CD4-positive, CD25-positive, alpha-beta regulatory T cell (primary cell): ENCODE results near the gene NFKBIA. TPM values are rescaled to one million over a fixed set of nuclear protein-coding genes. Genes with fewer than 3 reads are reported as not detected.

Source experiments
- ATAC-seq, 2 donors: fragments of 150-1000 bp; cut with Tn5 transposase; one replicate each; pipeline ENCODE4 v1.10.0; 2021; ENCODE audit warnings: low read depth in 2 of 2, moderate number of reproducible peaks in 2 of 2, moderate library complexity in 1 of 2
- DNase-seq, 3 donors: peaks; one replicate each; pipeline versions ENCODE4 v3.0.0 to v3.0.0-alpha.2; 2012 to 2022; ENCODE audit warnings: mixed read lengths in 1 of 3
- H3K27ac ChIP-seq: one replicate; pipeline ENCODE4 v1.7.0; 2013; ENCODE audit warnings: mild to moderate bottlenecking, low read length; ENCODE audit not compliant: insufficient read depth, poor library complexity, severe bottlenecking
- H3K27me3 ChIP-seq: one replicate; pipeline ENCODE4 v1.7.0; 2013; ENCODE audit warnings: low read length; ENCODE audit not compliant: control insufficient read depth, insufficient read depth
- H3K36me3 ChIP-seq: one replicate; pipeline ENCODE4 v1.7.0; 2013; ENCODE audit warnings: mild to moderate bottlenecking, low read length, moderate library complexity; ENCODE audit not compliant: control insufficient read depth, insufficient read depth
- H3K4me1 ChIP-seq: 2 replicates; pipeline ENCODE4 v1.7.0; 2013; ENCODE audit warnings: mild to moderate bottlenecking, low read length; ENCODE audit not compliant: insufficient read depth, control insufficient read depth, poor library complexity, severe bottlenecking
- H3K4me3 ChIP-seq: one replicate; pipeline ENCODE4 v1.7.0; 2013; ENCODE audit warnings: low read depth, mild to moderate bottlenecking, low read length, moderate library complexity
- H3K9me3 ChIP-seq, 2 experiments: 1 replicate in 1 of 2; 2 replicates in 1 of 2; pipeline ENCODE4 v1.7.0; 2013; ENCODE audit warnings: low read length in 2 of 2, mild to moderate bottlenecking in 1 of 2, moderate library complexity in 1 of 2; ENCODE audit not compliant: control insufficient read depth in 2 of 2
- H3K27ac Mint-ChIP-seq, 3 donors: one replicate each; pipeline ENCODE4 v1.8.0; 2020 to 2022; ENCODE audit warnings: mild to moderate bottlenecking in 3 of 3, mixed read lengths in 3 of 3, moderate library complexity in 2 of 3
- H3K27me3 Mint-ChIP-seq: one replicate; pipeline ENCODE4 v1.8.0; 2022; ENCODE audit warnings: mild to moderate bottlenecking, mixed read lengths
- H3K36me3 Mint-ChIP-seq: one replicate; pipeline ENCODE4 v1.8.0; 2020; ENCODE audit warnings: mixed read lengths
- H3K4me1 Mint-ChIP-seq, 4 donors: one replicate each; pipeline ENCODE4 v1.8.0; 2020 to 2022; ENCODE audit warnings: mixed read lengths in 4 of 4, mild to moderate bottlenecking in 1 of 4
- H3K4me3 Mint-ChIP-seq, 4 donors: one replicate each; pipeline ENCODE4 v1.8.0; 2020 to 2022; ENCODE audit warnings: mild to moderate bottlenecking in 4 of 4, mixed read lengths in 4 of 4, moderate library complexity in 3 of 4
- H3K9me3 Mint-ChIP-seq, 7 donors: one replicate each; pipeline ENCODE4 v1.8.0; 2020 to 2022; ENCODE audit warnings: mixed read lengths in 7 of 7, mild to moderate bottlenecking in 3 of 7, moderate library complexity in 2 of 7
- polyA plus RNA-seq, 4 donors: library from polyadenylated mRNA; unstranded; fragments of 300-500 nt; fragmentation: Illumina TruSeq; gene quantifications; one replicate each; pipeline ENCODE4 v1.2.3, GENCODE V29; 2021
- total RNA-seq: library from RNA; stranded (reverse); gene quantifications from one replicate; pipeline ENCODE4 v1.2.3, GENCODE V29; 2022

Gene NFKBIA
- total and polyA plus RNA-seq, 5 donors from 2014 or later = 210 to 1,380 (median 259) TPM

DNA sequence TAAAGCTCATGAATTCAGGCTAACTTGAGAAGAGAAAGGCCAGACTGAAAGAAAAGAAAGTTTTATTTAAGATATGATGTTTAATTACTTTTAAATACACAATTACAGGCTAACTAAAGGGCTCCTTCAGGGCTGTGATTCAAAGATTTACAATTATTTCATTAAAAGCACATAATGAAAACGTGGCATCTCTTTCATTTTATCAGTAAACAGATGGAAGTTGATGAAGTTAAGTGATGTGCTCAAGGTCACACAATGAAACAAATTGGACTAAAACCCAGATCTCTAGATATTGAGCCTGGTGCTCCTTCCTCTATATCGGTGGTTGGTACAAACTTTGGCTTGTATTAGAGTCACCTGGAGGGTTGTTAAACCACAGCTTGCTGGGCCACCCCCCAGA, 13.5 kb upstream of the NFKBIA start:
- Mint-ChIP-seq H3K27ac (no peak overlapping the region), H3K27me3 (peaks cover 5% of the 10 kb centered on the region), H3K4me3 (no peak overlapping the region), H3K9me3 (no peaks in the 10 kb centered on the region), H3K36me3 (no peaks in the 10 kb centered on the region), H3K4me1 (peaks cover 25 to 44% (median 34%) of the 10 kb centered on the region in 4 donors)
- H3K9me3 ChIP-seq = no peaks in the 10 kb centered on the region
- no peak overlapping the region for H3K27ac ChIP-seq
- ATAC-seq (no peak), DNase-seq (no peak)
- peaks cover 21% of the 10 kb centered on the region for H3K4me1 ChIP-seq
- H3K36me3 ChIP-seq = no peaks in the 10 kb centered on the region
- H3K27me3 ChIP-seq = no peaks in the 10 kb centered on the region
- H3K4me3 ChIP-seq = no peak overlapping the region

DNA sequence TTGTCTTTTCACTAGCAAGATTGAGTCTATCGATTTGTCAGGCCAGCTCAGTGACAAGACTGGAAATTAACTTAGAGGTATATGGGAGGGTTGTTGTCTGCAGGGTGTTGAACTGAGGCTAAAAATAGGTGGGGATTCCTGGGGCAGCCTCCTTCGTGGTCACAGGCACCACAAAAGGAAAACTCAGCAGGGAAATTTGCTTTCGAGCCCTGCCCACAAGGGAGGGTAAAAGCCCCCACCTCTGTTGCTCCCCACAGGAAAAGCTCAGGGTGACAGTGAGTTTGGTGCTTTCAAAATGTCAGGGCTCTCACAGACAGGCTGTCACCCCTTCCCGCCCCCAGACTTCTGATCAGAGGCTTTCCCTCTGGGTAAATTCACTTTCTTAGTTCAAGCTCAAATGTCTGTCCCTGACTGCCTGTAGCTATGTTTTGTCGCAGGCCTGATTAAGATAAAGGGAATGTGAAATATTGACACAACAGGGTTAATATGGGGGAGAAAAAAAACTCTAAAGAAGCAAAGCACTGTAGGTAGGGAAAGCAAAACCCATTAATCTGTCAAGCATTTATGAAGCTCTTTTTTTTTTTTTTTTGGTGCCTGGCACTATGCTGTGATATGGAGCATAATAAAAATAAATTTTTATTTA, 11.7 kb upstream of the NFKBIA start:
- Mint-ChIP-seq H3K27ac (peak overlapping the region; percentile 85 to 94 (median 89)), H3K9me3 (no peaks in the 10 kb centered on the region), H3K4me3 (peak overlapping the region; percentile 6 to 33 (median 20)), H3K36me3 (no peaks in the 10 kb centered on the region), H3K27me3 (no peaks in the 10 kb centered on the region), H3K4me1 (peaks cover 25 to 42% (median 32%) of the 10 kb centered on the region in 4 donors)
- no peaks in the 10 kb centered on the region for H3K36me3 ChIP-seq
- peak in 2 of 3 donors; percentile 24 to 35 for DNase-seq
- no peaks in the 10 kb centered on the region for H3K27me3 ChIP-seq
- H3K9me3 ChIP-seq = no peaks in the 10 kb centered on the region
- peak overlapping the region; percentile 68 for H3K27ac ChIP-seq
- peak overlapping the region; percentile 32 for H3K4me3 ChIP-seq
- ATAC-seq = no peak
- H3K4me1 ChIP-seq = peaks cover 21% of the 10 kb centered on the region

DNA sequence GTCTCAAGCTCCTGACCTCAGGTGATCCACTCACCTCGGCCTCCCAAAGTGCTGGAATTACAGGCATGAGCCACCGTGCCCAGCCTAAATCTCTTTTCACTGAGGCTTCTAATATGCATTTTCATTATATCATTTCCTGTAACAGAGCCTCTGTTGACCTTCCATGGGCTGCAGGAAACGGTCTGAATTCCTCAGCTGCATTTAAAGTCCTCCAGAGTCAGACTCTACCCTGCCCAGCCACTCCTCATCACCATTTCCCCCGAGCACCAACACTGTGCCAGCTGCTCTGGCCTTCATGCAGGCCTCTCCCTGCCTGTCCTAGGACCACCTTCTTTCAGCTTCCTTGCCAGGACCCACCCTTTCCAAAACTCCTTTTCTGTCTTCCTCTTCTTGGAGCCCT, 9.8 kb upstream of the NFKBIA start:
- Mint-ChIP-seq H3K9me3 (no peaks in the 10 kb centered on the region), H3K4me1 (peaks cover 25 to 42% (median 32%) of the 10 kb centered on the region in 4 donors), H3K27me3 (no peaks in the 10 kb centered on the region), H3K36me3 (no peaks in the 10 kb centered on the region), H3K27ac (peak overlapping the region in 2 of 3 donors; percentile 89 to 94), H3K4me3 (no peak overlapping the region)
- H3K27ac ChIP-seq = no peak overlapping the region
- H3K27me3 ChIP-seq = no peaks in the 10 kb centered on the region
- peaks cover 21% of the 10 kb centered on the region for H3K4me1 ChIP-seq
- no peak for DNase-seq
- H3K9me3 ChIP-seq = no peaks in the 10 kb centered on the region
- H3K4me3 ChIP-seq = no peak overlapping the region
- no peaks in the 10 kb centered on the region for H3K36me3 ChIP-seq
- ATAC-seq = no peak

DNA sequence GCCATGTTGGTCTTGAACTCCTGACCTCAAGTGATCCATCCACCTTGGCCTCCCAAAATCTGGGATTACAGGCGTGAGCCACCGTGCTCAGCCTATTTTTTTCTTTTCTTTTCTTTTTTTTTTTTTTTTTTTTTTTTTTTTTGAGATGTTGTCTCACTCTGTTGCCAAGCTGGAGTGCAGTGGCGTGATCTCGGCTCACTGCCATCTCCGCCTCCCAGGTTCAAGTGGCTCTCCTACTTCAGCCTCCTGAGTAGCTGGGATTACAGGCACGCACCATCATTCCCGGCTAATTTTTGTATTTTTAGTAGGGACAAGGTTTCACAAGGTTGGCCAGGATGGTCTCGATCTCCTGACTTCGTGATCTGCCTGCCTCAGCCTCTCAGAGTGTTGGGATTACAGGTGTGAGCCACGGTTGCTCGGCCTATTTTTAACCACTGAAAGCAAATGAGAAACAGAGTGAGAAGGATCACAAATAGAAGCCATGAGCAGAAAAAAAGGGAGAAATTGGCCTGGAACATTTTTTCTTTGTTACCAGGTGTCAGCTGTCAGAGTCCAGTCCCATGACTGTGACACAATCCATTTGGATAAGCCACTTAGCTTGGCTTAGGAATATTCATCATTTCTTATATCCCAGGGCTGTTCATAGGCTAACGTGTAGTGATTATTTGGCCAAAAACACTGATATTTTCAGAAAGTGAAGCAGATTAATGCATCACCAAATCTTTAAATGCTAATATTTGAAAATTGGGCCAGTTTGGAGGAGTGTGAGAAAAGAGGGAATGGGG, 7.9 kb upstream of the NFKBIA start:
- H3K4me3 ChIP-seq = no peak overlapping the region
- H3K9me3 Mint-ChIP-seq = no peaks in the 10 kb centered on the region
- H3K4me1 ChIP-seq = peaks cover 21% of the 10 kb centered on the region
- H3K4me1 Mint-ChIP-seq = peaks cover 23 to 40% (median 31%) of the 10 kb centered on the region in 4 donors
- no peaks in the 10 kb centered on the region for H3K27me3 ChIP-seq
- DNase-seq = no peak
- no peak for ATAC-seq
- H3K36me3 Mint-ChIP-seq = no peaks in the 10 kb centered on the region
- H3K27ac ChIP-seq = no peak overlapping the region
- H3K9me3 ChIP-seq = no peaks in the 10 kb centered on the region
- no peak overlapping the region for H3K27ac Mint-ChIP-seq
- H3K36me3 ChIP-seq = no peaks in the 10 kb centered on the region
- no peak overlapping the region for H3K4me3 Mint-ChIP-seq
- H3K27me3 Mint-ChIP-seq = no peaks in the 10 kb centered on the region

DNA sequence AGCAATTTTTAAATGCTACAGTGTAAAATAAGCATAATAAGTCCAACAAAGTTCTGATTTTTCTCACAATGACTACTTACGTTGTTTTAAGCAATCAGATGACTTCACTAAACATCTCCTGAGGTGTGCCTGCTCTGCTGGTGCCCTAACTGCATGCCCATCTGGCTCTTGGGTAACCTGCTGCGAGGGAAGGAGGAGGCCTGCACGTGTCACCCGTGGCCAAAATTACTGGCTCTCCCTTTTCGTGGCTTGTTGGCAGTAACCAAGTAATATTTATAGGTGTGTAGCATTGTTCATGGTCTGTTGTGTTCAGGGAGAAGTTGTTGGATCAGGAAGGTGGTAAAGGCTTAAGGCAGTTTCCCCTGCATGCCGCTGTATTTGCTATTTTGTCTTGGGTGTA, 6.3 kb upstream of the NFKBIA start:
- Histone ChIP-seq H3K4me1 (peaks cover 18% of the 10 kb centered on the region), H3K27ac (no peak overlapping the region), H3K27me3 (no peaks in the 10 kb centered on the region), H3K9me3 (no peaks in the 10 kb centered on the region), H3K4me3 (no peak overlapping the region), H3K36me3 (no peaks in the 10 kb centered on the region)
- H3K4me3 Mint-ChIP-seq = no peak overlapping the region
- no peaks in the 10 kb centered on the region for H3K36me3 Mint-ChIP-seq
- no peaks in the 10 kb centered on the region for H3K27me3 Mint-ChIP-seq
- peak overlapping the region in 1 of 3 donors; percentile 25 for H3K27ac Mint-ChIP-seq
- ATAC-seq (no peak), DNase-seq (no peak)
- H3K9me3 Mint-ChIP-seq = no peaks in the 10 kb centered on the region
- H3K4me1 Mint-ChIP-seq = peaks cover 7 to 37% (median 29%) of the 10 kb centered on the region in 4 donors

DNA sequence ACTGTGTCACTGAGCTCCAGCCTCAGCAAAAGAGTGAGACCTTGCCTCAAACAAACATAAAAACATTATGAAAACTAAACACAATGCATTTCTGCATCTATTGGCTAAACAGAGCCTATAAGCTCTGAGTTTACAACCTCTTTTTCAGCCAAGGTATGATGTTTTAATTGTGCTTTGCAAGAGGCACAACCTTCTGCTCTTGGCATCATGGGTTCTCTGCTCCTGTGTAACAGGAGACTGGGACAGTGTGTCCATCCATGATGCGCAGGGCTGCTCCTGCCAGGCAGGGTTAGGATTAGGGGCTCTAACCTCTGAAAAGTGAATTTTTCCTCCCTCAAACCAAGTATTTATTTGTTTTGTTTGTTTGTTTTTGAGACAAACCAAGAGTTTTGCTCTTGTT, 5.0 kb upstream of the NFKBIA start:
- Histone ChIP-seq H3K4me3 (no peak overlapping the region), H3K36me3 (no peaks in the 10 kb centered on the region), H3K4me1 (peaks cover 23% of the 10 kb centered on the region), H3K27me3 (no peaks in the 10 kb centered on the region), H3K27ac (no peak overlapping the region), H3K9me3 (no peaks in the 10 kb centered on the region)
- Mint-ChIP-seq H3K9me3 (no peaks in the 10 kb centered on the region), H3K27me3 (peaks cover 6% of the 10 kb centered on the region), H3K4me1 (peaks cover 5 to 37% (median 29%) of the 10 kb centered on the region in 4 donors), H3K27ac (no peak overlapping the region), H3K4me3 (no peak overlapping the region), H3K36me3 (no peaks in the 10 kb centered on the region)
- DNase-seq (no peak), ATAC-seq (no peak)

DNA sequence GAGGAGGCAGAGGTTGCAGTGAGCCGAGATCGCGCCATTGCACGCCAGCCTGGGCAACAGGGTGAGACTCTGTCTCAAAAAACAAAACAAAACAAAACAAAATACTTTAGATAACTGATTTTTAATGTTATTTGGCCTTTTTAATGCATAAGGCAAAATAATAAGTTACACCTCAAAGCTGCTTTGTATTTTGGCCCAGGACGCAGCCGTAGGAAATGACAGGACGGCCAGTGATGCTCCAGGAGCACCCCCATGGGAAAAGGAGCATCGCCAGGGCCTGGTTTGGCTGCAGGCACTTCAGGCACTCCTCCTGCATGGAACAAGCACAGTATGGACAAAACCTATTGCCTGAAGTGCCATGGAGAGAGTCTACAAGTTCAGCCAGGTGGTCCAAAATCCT, 3.5 kb upstream of the NFKBIA start:
- Histone ChIP-seq H3K4me1 (peaks cover 29% of the 10 kb centered on the region), H3K36me3 (peaks cover 6% of the 10 kb centered on the region), H3K4me3 (no peak overlapping the region), H3K27ac (no peak overlapping the region), H3K9me3 (no peaks in the 10 kb centered on the region), H3K27me3 (no peaks in the 10 kb centered on the region)
- Mint-ChIP-seq H3K4me3 (no peak overlapping the region), H3K27me3 (peaks cover 10% of the 10 kb centered on the region), H3K27ac (no peak overlapping the region), H3K4me1 (peaks cover 5 to 35% (median 26%) of the 10 kb centered on the region in 4 donors), H3K36me3 (peaks cover 7% of the 10 kb centered on the region), H3K9me3 (no peaks in the 10 kb centered on the region)
- ATAC-seq (no peak), DNase-seq (no peak)
